Stimulated activated CD8-positive, alpha-beta memory T cell treated with anti-CD3 and anti-CD28 coated beads, Interleukin-7, amount 100 ng/mL, for 1 hour (primary cell): ENCODE results near the gene NT5DC4.
A peak's percentile ranks its signal among the peaks of the same experiment; 100 is the strongest.

Experiments
- DNase-seq, 2 donors: peaks; one replicate each; pipeline ENCODE4 v3.0.0-alpha.2; 2020; ENCODE audit warnings: low read depth in 2 of 2

NT5DC4 gene

DNA sequence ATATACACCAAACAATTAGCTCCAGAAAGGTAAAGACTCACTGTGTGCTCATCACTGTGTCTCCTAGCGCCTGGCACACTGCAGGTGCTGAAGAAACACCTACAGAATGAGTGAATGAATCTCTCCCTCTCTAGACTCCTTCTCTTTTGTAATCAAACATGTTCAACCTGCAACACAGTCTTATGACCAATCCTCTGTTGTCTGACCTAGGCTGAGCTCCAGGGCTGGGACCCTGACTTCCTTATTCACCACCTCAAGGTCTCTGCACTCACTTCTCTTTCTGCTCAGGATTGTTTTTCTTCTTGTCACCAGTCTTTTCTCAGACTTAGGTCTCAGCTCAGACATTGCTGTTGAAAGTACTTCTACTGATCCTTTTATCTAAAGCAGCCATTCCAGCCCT lies 33.7 kb downstream of the NT5DC4 start:
- DNase-seq = no peak

DNA sequence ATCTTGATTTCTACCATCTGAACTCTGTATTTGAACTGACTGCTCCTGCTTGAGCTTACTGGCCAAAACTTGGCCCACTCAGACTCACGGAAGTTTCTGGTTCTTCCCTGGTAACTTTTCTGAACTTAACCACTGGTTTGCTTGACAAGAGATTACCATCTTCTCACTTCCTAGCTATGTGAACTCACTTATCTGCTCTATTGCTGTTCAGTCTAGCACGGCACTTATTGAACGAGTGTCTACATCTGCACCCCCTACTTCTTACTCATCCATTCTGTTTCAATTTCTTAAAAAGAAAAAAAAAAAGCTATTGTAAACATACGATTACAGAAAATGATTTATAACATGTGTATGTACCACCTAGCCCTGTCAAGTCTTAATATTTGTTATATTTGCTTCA lies 34.6 kb downstream of the NT5DC4 start:
- DNase-seq = no peak

DNA sequence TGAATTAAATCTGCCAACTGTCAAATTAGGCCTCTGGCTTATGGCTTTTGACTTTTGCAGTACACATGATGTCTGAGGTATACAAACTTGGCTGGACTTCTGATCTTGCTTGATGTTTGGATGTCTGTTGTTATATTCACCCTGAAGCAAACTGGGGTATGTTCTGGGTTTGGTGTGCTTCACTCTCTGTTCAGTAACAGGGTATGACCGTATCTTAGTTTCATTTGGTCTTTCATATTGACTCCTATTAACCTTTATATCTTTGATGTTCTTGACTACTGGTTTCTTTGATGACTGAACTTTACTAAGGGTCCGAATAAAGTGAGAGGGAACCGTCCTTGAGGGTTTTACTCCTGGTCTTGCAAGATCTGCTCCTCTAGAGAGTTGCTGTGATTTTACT lies 35.4 kb downstream of the NT5DC4 start:
- no peak for DNase-seq

DNA sequence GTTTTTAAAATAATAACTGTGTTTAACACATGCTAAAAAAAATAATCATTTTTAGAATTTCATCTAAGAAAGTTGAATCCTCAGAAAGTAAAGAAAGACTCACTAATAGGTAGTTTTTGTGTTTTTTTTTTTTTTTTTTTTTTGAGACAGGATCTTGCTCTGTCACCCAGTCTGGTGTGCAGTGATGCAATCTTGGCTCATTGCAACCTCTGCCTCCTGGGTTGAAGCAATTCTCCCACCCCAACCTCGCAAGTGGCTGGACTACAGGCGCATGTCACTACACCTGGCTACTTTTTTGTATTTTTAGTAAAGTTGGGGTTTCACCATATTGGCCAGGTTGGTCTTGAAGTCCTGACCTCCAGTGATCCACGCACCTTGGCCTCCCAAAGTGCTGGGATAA lies 36.4 kb downstream of the NT5DC4 start:
- no peak for DNase-seq

DNA sequence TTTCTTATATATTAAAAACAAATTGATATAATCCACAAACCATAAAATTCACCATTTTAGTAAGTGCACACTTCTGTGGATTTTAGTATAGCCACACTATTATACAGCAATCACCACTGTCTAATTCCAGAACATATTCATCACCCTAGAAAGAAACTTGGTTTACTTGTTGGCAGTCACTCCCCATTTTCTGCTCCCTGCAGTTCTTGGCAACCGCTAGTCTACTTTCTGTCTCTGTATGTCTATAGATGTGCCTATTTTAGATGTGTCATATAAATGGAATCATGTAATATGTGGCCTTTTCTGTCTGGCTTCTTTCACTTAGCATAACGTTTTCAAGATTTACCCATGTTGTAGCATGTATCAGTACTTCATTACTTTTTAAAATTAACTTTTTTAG lies 37.9 kb downstream of the NT5DC4 start:
- DNase-seq = no peak

DNA sequence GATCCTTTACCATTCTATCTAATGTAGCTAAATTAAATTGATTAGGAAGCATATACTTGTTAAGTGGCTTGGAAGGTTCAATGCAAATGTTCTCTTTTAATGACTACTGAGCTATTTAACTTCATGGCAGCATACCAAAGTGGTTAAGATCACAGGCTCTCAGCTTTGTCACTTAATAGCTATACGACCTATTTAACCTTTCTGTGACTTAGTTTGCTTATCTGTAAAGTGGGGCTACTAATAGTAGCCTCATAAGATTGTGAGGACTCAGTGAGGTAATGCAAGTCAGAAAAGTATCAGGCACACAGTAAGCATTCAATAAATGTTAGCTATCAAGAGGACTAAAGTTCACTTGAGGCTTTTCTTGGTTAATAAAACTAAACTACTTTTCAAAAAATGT lies 39.3 kb downstream of the NT5DC4 start:
- no peak for DNase-seq

DNA sequence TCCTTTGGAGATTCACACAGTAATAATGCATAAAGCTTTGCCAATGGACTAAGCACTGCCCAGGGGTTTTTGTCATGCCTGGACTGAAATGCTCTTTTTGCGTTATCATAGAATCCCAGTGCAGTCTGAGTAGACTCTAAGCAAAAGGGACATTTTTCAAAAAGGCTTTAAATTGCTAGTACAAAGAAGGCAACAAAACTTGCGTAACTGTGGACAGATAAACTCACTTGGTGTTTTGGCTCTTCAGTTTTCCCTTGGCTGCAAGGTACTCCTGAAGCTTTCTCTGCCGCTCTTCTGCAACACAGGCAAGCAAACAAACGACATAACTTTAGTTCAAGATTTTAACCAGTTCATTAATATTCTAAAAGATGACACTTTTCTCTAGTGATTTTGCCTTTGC lies 41.5 kb downstream of the NT5DC4 start:
- no peak for DNase-seq

DNA sequence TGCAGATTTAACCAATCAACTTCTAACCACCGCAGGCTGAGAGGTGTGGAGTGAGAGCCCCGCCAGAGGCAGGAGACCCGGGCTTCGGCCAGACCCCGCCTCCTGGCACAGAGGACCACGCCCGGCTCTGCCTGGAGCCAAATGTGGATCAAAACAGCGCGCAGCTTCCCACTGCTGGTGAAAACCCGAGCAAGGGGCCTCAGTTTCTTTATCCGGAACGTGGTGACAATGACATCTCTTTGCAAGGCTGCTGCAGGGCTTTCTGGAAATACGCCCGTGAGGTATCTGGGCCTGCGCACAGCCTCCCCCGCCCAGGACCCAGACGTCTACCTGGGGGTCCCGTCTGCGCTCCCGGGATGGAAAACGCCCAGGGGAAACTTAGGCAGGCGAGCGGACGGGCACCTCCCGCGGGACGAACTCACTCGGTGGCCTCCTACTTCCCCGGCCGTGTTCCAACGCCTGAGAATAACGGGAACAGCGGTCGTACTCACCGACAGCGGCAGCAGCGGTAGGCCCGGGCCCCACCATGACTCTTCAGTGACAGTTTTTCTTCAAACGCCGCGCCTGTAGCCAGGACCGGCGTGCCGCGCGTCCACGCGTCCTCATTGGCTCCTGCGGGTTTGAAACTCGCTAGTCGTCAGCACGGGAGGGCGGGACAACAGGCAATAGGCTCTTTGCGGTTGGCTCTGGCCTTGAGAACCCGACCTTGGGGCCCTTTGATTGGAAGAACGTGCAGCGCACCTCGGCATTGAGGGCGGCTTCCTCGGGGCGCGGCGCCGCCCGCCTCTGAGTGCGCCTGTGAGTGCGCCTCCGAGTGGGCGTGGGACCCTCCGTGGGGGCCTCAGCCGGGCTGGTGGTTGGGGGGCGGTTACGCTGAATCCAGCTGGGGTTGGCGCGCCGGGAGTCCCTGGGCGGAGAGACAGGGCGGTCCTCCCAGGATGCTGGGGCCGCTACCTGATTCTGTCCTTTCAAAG lies 43.5 kb downstream of the NT5DC4 start, which contains the start of gene CKAP2L:
TSS of gene CKAP2L (minus strand) at position 539 of the 974 bp plus-strand sequence. CDS start at position 528, 11 bp downstream.
- DNase-seq = peak; percentile 88 to 91

DNA sequence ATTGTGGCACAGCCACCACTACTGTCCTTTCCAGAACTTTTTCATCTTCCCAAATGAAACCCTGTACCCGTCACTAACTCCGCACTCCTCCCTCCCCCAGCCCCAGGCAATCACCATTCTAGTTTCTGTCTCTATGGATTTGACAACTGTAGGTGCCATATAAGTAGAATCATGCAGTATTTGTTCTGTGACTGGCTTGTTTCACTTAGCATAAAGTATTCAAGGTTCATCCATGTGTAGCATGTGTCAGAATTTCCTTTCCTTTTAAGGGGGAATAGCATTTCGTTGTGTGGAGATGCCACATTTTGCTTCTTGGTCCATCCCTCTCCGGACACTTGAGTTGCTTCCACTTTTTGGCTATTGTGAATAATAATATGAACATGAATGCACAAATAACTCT lies 44.4 kb downstream of the NT5DC4 start:
- DNase-seq = no peak

DNA sequence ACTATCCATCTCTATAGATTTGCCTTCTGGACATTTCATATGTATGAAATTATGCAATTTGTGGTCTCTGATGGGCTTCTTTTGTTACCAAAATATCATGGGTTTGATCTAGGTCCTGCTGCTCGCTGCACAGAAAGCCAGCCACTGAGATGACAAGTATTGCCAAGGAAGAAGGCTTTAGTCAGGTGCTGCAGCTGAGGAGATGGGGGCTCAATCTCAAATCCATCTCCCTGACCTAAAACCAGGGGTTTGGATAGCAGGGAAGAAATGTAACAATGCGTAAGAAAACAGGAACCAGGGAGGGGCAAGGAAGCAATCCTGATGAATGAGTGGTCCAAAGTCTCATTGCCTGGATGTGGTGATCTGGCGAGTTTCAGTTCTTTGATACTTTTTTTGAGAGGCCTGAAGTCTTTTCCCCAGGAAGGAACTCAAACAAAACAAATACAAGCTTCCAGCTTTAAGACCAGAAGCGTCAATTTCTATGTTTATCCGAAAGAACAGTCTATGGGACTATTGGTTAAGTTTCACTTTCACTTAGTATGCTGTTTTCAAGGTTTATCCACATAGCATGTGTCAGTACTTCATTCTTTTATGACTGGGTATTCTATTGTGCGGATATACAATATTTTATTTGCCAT lies 47.0 kb downstream of the NT5DC4 start:
- DNase-seq = no peak

DNA sequence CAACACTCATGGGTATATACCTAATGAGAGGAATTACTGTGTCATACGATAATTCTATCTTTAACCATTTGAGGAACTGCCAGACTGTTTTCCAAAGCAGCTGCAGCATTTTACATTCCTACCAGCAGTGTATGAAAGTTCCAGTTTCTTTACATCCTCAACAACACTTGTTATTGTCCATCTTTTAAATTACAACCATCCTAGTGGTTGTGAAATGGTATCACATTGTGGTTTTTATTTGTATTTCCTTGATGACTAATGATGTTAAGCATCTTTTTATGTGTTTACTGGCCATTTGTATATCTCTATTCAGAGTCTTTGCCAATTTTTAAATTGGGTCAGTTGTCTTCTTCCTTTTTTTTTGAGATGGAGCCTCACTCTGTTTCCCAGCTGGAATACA lies 47.6 kb downstream of the NT5DC4 start:
- DNase-seq = no peak

DNA sequence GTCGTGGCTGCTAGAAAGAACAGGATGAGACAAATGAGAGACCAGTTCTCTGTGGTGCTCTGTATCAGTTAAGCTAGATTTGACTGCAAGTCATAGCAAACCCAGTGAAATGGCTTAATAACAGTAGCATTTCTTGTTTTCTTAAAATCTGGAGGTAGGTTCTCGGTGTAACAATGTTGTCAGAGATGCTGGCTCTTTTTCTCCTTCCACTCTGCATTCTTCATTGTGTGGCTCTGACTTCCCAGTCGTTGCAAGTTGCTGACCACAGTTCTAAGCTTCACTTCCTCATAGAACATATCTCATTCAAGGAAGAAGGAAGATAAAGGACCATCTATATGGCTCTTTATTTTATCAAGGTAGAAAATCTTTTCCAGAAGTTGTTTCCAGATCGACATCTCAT lies 51.5 kb downstream of the NT5DC4 start:
- DNase-seq = no peak

DNA sequence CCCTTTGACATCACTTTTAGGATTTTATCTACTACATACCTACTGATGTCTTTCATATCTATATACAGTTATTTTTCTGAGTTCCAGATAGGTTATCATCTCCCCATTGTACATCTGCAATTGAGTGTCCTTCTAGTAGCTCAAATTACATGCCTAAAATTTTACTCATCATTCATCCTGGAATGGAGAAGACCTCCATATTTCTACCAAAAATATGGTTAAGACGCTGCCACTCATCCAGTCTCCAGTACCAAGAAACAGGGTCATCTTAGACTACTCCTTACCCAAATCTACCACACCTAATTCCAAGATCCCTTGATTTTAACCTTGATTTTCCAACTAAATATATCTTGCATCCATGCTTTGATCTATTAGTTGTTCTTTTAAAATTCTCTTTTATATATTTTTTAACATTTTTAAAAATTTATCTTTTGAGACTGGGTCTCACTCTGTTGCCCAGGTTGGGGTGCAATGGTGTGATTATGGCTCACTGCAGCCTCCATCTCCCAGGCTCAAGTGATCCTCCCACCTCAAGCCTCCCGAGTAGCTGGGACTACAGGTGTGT lies 52.2 kb downstream of the NT5DC4 start:
- no peak for DNase-seq

DNA sequence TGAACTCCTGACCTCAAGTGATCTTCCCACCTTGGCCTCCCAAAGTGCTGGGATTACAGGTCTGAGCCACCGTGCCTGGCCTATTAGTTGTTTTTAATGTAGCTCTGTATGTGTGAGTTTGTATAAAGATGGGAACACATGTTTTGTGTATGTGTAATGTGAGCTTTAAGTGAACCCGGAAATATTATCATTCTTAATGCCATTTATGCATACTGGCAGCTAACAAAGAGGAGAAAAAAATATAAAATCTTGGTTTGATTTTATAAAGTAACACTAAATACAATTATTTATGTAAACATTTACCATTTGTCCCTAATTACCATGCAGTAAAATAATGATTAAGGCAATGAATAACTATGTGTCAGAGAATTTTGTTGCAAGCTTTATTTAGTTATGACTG lies 52.7 kb downstream of the NT5DC4 start:
- DNase-seq = no peak

DNA sequence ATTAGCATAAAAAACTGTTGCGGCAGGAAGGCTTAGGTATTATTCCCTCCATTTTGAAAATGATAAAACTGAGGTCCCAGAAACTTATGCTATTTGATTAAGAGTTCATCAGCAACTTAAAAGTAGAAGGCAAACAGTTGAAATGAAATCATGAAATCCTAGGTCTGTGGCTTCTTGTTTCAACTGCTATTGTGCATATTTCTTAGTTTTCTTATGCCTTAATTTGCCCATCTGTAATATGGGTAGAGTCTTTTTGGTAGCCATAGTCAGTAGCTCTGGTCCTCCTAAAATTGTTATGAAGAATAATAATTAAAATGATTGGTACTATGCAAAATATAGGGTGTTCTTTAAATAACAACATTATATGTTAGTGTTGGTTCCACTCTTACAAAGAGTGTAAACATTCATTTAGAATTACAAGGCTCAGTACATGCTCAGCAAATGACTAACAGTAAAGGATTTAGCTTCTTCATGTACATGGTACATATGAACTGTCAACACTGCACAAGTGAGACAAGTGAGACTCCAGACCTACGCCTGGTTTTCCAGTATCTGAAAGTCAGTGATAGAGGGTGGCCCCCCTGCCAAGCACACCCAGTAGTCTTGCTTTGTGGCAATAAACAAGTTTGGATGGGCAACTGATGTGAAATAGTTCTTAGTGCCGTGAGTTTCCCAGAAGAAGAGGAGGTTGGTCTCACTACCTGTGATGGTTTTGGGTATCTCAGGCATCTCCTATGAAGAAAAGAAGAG lies 53.9 kb downstream of the NT5DC4 start:
- no peak for DNase-seq

DNA sequence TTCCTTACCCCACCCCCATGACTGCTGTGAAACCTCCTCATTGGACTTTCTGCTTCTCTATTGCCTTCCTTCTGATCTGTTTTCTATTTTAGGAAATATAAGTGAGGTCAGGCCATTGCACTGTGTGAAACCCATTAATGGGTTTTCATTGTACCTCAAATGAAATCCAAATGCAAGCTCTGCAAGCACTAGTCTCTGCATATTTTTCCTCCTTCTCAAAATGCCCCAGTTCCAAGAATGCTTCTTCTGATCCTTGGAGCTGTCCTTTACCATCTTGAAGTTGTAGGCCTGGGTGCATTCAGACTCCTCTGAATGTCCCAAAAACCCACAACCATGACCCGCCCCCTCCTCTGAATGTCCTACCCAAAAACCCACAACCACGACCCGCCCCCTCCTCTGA lies 55.3 kb downstream of the NT5DC4 start:
- DNase-seq = no peak

DNA sequence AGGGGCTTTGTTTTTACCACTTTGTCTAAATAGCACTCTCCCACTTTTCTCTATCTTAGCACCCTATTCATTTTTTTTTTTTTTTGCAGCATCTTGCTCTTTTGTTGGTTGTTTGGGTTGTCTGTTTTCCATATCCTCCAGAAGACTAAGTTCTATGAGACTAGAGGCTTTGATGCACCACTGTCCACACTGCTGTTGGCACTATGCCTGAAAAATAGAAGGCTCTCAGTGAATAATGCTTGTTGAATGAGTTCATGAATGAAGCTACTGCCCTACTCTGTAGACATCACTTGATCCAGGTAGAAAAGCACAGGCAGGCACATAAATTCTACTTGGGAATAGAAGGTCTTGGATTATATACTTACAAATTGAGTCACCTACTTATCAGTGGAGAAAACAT lies 56.2 kb downstream of the NT5DC4 start:
- DNase-seq = no peak

DNA sequence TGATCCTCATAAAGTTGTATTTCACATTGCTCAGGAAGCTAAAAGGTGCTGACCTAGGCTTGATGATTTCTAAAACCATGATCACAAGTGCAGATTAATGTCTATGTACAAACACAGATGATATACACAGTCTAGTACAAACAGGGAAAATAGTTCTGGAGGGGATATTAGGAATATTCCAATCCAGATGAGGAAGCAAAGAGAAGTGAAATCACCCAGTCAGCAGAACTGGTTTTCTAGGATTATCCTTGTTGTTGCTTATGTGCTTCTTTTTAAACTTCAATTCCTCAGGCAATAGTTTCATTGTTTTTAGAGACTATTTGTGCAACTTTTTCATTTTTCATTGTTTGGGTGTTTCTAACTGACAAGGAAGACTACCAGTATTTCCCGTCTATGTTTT lies 58.8 kb downstream of the NT5DC4 start:
- DNase-seq = no peak

DNA sequence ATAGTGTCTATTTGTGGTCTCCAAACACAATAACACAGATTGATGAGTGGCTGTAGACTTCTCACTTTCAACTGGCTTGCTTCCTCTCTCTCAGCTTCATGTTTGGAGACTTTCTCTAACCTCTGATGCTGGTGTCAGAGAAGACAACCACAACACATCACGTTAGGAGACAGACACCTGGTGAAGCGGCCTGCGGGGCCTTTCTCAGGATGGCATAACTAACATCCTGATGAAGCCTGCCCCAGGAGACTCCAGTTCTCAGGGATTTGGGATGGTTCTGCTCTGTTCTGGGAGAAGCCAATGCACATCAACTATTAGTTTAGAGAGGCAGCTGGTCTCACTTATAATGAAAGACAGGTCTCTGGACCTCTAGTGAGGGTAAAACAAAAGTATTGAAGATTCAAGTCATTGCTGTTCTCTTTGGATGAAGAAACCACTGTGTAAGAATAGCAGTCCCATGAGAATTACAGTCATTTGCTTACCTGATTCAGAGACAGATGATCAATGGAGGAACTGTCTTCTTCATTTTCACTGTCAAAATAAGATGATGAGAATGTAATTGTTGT lies 61.5 kb downstream of the NT5DC4 start:
- DNase-seq = no peak

DNA sequence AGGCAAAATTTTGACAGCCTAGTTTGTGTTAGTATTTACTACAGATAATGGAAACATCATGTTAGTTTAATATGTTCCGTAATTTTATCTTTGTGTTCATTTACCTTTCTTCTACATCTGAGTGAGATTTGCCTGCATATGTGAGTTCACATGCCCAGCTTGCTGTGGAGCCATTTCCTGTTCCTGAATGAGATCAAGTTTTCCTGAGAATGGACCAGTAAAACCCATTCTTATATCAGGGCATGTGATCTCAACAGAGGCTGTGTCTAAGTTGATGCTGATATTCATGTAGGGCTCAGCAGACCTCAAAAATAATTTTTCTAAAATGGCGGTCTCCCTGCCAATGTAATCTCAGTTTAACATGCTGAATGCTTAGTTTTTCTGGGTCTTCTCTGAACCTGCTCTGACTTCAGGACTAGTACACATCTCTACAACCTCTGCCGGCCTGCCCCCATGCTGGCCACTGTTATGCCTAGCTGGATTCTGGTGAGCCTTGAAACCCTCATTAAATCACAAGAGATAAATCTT lies 62.4 kb downstream of the NT5DC4 start:
- DNase-seq = no peak
